ENCODE results near the gene MYOG.

DNA sequence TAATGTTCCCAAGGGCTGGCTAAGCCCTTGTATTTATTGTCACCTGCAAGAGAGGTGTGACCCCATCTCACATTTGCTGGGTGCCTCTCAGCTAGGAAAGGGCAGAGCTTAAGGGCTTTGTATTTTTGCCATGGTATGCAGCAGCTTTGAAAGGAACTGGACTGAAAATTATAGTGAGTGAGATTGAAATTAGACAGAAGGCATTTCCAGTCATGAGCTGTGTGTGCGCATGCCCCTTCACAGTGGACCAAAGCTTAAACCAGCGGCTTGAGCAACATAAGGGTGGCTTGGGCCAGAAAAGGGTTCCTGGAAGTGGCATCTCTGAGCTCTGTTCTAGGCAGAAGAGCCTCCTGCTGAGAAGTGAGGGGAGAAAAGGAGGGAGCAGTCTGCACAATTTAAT, 19.8 kb downstream of the MYOG start:
- TF ChIP-seq POLR2AphosphoS5 (IDR thresholded peaks at IDR 0.05; ENCODE audit: low read depth, low read length), result no peak
- TF ChIP-seq POLR2A (IDR thresholded peaks at IDR 0.05; ENCODE audit: low read depth, low read length), result no peak
- no peak for TF ChIP-seq SPI1 (IDR thresholded peaks at IDR 0.05; ENCODE audit: low read depth, low read length)
